ENCODE data around the gene DHRS11. TPM values are rescaled to one million over a fixed set of nuclear protein-coding genes. Genes with fewer than 3 reads are reported as not detected.

The DHRS11 gene
- total RNA-seq, 1 experiment from 2014 or later: 11.8 TPM

- Histone ChIP-seq H3K27me3 (ENCODE audit: control insufficient read depth, insufficient read depth, low read length) (no peaks in the 10 kb centered on the region), H3K36me3 (ENCODE audit: control insufficient read depth, insufficient read depth, low read length) (no peaks in the 10 kb centered on the region), H3K4me1 (ENCODE audit: control insufficient read depth, insufficient read depth, low read length) (no peaks in the 10 kb centered on the region), H3K9me3 (ENCODE audit: control insufficient read depth, insufficient read depth, low read depth, low read length) (no peaks in the 10 kb centered on the region), H3K27ac (ENCODE audit: low read length) (no peak overlapping the region), H3K4me3 (ENCODE audit: low read depth in 2 of 2, low read length in 2 of 2) (no peak overlapping the region)
- no peak for ATAC-seq
- ChIA-PET CTCF (interaction anchor here (0.5 to 1.1 kb wide), 2 partner anchors 26 to 410 kb away, joined by 3 read pairs; no protein-coding TSS in a partner anchor), POLR2A (no interaction called here)
- DNase-seq (ENCODE audit: low read depth, low spot score): no peak
- intact Hi-C loops (cut with micrococcal nuclease; ENCODE audit: unreplicated experiment): loop anchor here (5.0 to 10.0 kb wide), 2 partner anchors 76 to 129 kb away; no protein-coding TSS in a partner anchor
- in situ Hi-C loops (cut with HindIII; ENCODE audit: low pct_unique_long_range_greater_than_20kb, low sequenced_read_pairs): no loop called here
- BruUV-seq (replicated peaks): no TSS peak
- TF ChIP-seq REST (IDR thresholded peaks at IDR 0.05; ENCODE audit: insufficient read depth in 1 of 2, low read depth in 2 of 2, low read length in 1 of 2) (no peak), CTCF (IDR thresholded peaks at IDR 0.05) (no peak), SIN3A (IDR thresholded peaks at IDR 0.05; ENCODE audit: borderline replicate concordance, insufficient read depth, low read depth, low read length) (no peak), POLR2AphosphoS5 (IDR thresholded peaks at IDR 0.05; ENCODE audit: low read depth, low read length) (no peak)
These were observed 36.9 kb downstream of the DHRS11 start for GRCh38 chr17:36628576-36628975.

- ChIA-PET CTCF (interaction anchor here (0.5 to 1.1 kb wide), 2 partner anchors 27 to 409 kb away, joined by 3 read pairs; no protein-coding TSS in a partner anchor), POLR2A (no interaction called here)
- no peak for TF ChIP-seq TCF7L2 (IDR thresholded peaks at IDR 0.05; ENCODE audit: low read depth, low read length)
- no peak for TF ChIP-seq POLR2AphosphoS5 (IDR thresholded peaks at IDR 0.05; ENCODE audit: low read depth, low read length)
- TF ChIP-seq CTCF (IDR thresholded peaks at IDR 0.05): peak; percentile 82
- peak in 1 of 2 experiments; percentile 74; a peak in 1 of 4 replicates for TF ChIP-seq REST (IDR thresholded peaks at IDR 0.05; ENCODE audit: insufficient read depth in 1 of 2, low read depth in 2 of 2, low read length in 1 of 2)
- TF ChIP-seq SIN3A (IDR thresholded peaks at IDR 0.05; ENCODE audit: borderline replicate concordance, insufficient read depth, low read depth, low read length): no peak
- no peaks in the 10 kb centered on the region for H3K27me3 ChIP-seq (ENCODE audit: control insufficient read depth, insufficient read depth, low read length)
- H3K36me3 ChIP-seq (ENCODE audit: control insufficient read depth, insufficient read depth, low read length): no peaks in the 10 kb centered on the region
- in situ Hi-C loops (cut with HindIII; ENCODE audit: low pct_unique_long_range_greater_than_20kb, low sequenced_read_pairs): no loop called here
- intact Hi-C loops (cut with micrococcal nuclease; ENCODE audit: unreplicated experiment): loop anchor here (5.0 to 10.0 kb wide), 2 partner anchors 75 to 128 kb away; no protein-coding TSS in a partner anchor
- ATAC-seq: peak; percentile 91
- H3K4me1 ChIP-seq (ENCODE audit: control insufficient read depth, insufficient read depth, low read length): no peaks in the 10 kb centered on the region
- DNase-seq (ENCODE audit: low read depth, low spot score): peak; percentile 36
- BruUV-seq (replicated peaks): no TSS peak
- H3K27ac ChIP-seq (ENCODE audit: low read length): no peak overlapping the region
- H3K9me3 ChIP-seq (ENCODE audit: control insufficient read depth, insufficient read depth, low read depth, low read length): no peaks in the 10 kb centered on the region
- no peak overlapping the region for H3K4me3 ChIP-seq (ENCODE audit: low read depth in 2 of 2, low read length in 2 of 2)
These were observed 37.7 kb downstream of the DHRS11 start for GRCh38 chr17:36629252-36629847.

All from Panc1 (cell line).